ENCODE data around the gene TMPRSS11E.
"Not testable (repeated sequence)": the region's sequence is repeated elsewhere in the genome, so short reads cannot be mapped to it uniquely, and the experiment has no call there.

TMPRSS11E gene

GRCh38 chr4:68520985-68521384 is 73.7 kb downstream of the TMPRSS11E start:
- no peaks in the 10 kb centered on the region for H4K20me1 ChIP-seq (ENCODE audit: insufficient read depth, low read length, poor library complexity, severe bottlenecking)
- H3K4me3 ChIP-seq (ENCODE audit: low read length, poor library complexity, severe bottlenecking): no peak overlapping the region
- no peaks in the 10 kb centered on the region for H3F3A ChIP-seq (ENCODE audit: low read depth)
- no peaks in the 10 kb centered on the region for H3K27me3 ChIP-seq (ENCODE audit: insufficient read depth, low read length, poor library complexity, severe bottlenecking)
- H3K36me3 ChIP-seq (ENCODE audit: insufficient read depth, low read length): no peaks in the 10 kb centered on the region
- H2AFZ ChIP-seq (ENCODE audit: low read length): no peak overlapping the region
- H3K4me2 ChIP-seq (ENCODE audit: low read depth, low read length, poor library complexity, severe bottlenecking): no peak overlapping the region
- H3K9me3 ChIP-seq (ENCODE audit: insufficient read depth, low read depth, low read length): no peaks in the 10 kb centered on the region
- no peak for TF ChIP-seq EZH2phosphoT487 (IDR thresholded peaks at IDR 0.05; ENCODE audit: borderline replicate concordance)
- TF ChIP-seq CTCF (conservative IDR thresholded peaks at IDR 0.05; ENCODE audit: low read length): no peak
- H3K9me2 ChIP-seq (replicated peaks; ENCODE audit: low read depth, low read length): no peaks in the 10 kb centered on the region
- H3K4me1 ChIP-seq (ENCODE audit: insufficient read depth, low read length, poor library complexity, severe bottlenecking): no peaks in the 10 kb centered on the region
- no peak overlapping the region for H3K9ac ChIP-seq (ENCODE audit: low read depth, low read length, poor library complexity, severe bottlenecking)
- no peaks in the 10 kb centered on the region for H3K79me2 ChIP-seq (ENCODE audit: insufficient read depth, low read length)

GRCh38 chr4:68522232-68522631 is 75.0 kb downstream of the TMPRSS11E start:
- H3K9ac ChIP-seq (ENCODE audit: low read depth, low read length, poor library complexity, severe bottlenecking); H3K4me2 ChIP-seq (ENCODE audit: low read depth, low read length, poor library complexity, severe bottlenecking); H3K4me1 ChIP-seq (ENCODE audit: insufficient read depth, low read length, poor library complexity, severe bottlenecking); H3K9me2 ChIP-seq (replicated peaks; ENCODE audit: low read depth, low read length); H3K27me3 ChIP-seq (ENCODE audit: insufficient read depth, low read length, poor library complexity, severe bottlenecking); H3K36me3 ChIP-seq (ENCODE audit: insufficient read depth, low read length); H3K9me3 ChIP-seq (ENCODE audit: insufficient read depth, low read depth, low read length); H3K79me2 ChIP-seq (ENCODE audit: insufficient read depth, low read length); H3K4me3 ChIP-seq (ENCODE audit: low read length, poor library complexity, severe bottlenecking); H2AFZ ChIP-seq (ENCODE audit: low read length); H4K20me1 ChIP-seq (ENCODE audit: insufficient read depth, low read length, poor library complexity, severe bottlenecking); H3F3A ChIP-seq (ENCODE audit: low read depth): not testable (repeated sequence)

- Histone ChIP-seq H2AFZ (ENCODE audit: low read length) (no peak overlapping the region), H3K79me2 (ENCODE audit: insufficient read depth, low read length) (no peaks in the 10 kb centered on the region), H3K9me2 (replicated peaks; ENCODE audit: low read depth, low read length) (no peaks in the 10 kb centered on the region), H3K9me3 (ENCODE audit: insufficient read depth, low read depth, low read length) (no peaks in the 10 kb centered on the region), H3K27me3 (ENCODE audit: insufficient read depth, low read length, poor library complexity, severe bottlenecking) (no peaks in the 10 kb centered on the region), H3K4me3 (ENCODE audit: low read length, poor library complexity, severe bottlenecking) (no peak overlapping the region), H3K9ac (ENCODE audit: low read depth, low read length, poor library complexity, severe bottlenecking) (no peak overlapping the region), H3K36me3 (ENCODE audit: insufficient read depth, low read length) (no peaks in the 10 kb centered on the region), H3K4me2 (ENCODE audit: low read depth, low read length, poor library complexity, severe bottlenecking) (no peak overlapping the region), H3F3A (ENCODE audit: low read depth) (no peaks in the 10 kb centered on the region), H4K20me1 (ENCODE audit: insufficient read depth, low read length, poor library complexity, severe bottlenecking) (no peaks in the 10 kb centered on the region), H3K4me1 (ENCODE audit: insufficient read depth, low read length, poor library complexity, severe bottlenecking) (no peaks in the 10 kb centered on the region)
- TF ChIP-seq EZH2phosphoT487 (IDR thresholded peaks at IDR 0.05; ENCODE audit: borderline replicate concordance) (no peak), CTCF (conservative IDR thresholded peaks at IDR 0.05; ENCODE audit: low read length) (no peak)
These were observed 88.7 kb downstream of the TMPRSS11E start for GRCh38 chr4:68535974-68536373.

- H3K27me3 ChIP-seq (ENCODE audit: insufficient read depth, low read length, poor library complexity, severe bottlenecking): no peaks in the 10 kb centered on the region
- H3K9me3 ChIP-seq (ENCODE audit: insufficient read depth, low read depth, low read length): no peaks in the 10 kb centered on the region
These were observed 89.1 kb downstream of the TMPRSS11E start for GRCh38 chr4:68536375-68536774.

GRCh38 chr4:68542742-68543141 is 95.5 kb downstream of the TMPRSS11E start:
- H3K9me3 ChIP-seq (ENCODE audit: insufficient read depth, low read depth, low read length); H3K4me1 ChIP-seq (ENCODE audit: insufficient read depth, low read length, poor library complexity, severe bottlenecking); H4K20me1 ChIP-seq (ENCODE audit: insufficient read depth, low read length, poor library complexity, severe bottlenecking); H3K27me3 ChIP-seq (ENCODE audit: insufficient read depth, low read length, poor library complexity, severe bottlenecking); H3K36me3 ChIP-seq (ENCODE audit: insufficient read depth, low read length); H3K79me2 ChIP-seq (ENCODE audit: insufficient read depth, low read length); H3K9me2 ChIP-seq (replicated peaks; ENCODE audit: low read depth, low read length); H3K4me3 ChIP-seq (ENCODE audit: low read length, poor library complexity, severe bottlenecking); H3K9ac ChIP-seq (ENCODE audit: low read depth, low read length, poor library complexity, severe bottlenecking); H3F3A ChIP-seq (ENCODE audit: low read depth); H2AFZ ChIP-seq (ENCODE audit: low read length); H3K4me2 ChIP-seq (ENCODE audit: low read depth, low read length, poor library complexity, severe bottlenecking): not testable (repeated sequence)

More at GRCh38 chr4:68536375-68536774, 89.1 kb downstream of the TMPRSS11E start:
- TF ChIP-seq CTCF (conservative IDR thresholded peaks at IDR 0.05; ENCODE audit: low read length) (no peak), EZH2phosphoT487 (IDR thresholded peaks at IDR 0.05; ENCODE audit: borderline replicate concordance) (no peak)
- Histone ChIP-seq H3K4me3 (ENCODE audit: low read length, poor library complexity, severe bottlenecking) (no peak overlapping the region), H3K4me1 (ENCODE audit: insufficient read depth, low read length, poor library complexity, severe bottlenecking) (no peaks in the 10 kb centered on the region), H4K20me1 (ENCODE audit: insufficient read depth, low read length, poor library complexity, severe bottlenecking) (no peaks in the 10 kb centered on the region), H3K79me2 (ENCODE audit: insufficient read depth, low read length) (no peaks in the 10 kb centered on the region), H2AFZ (ENCODE audit: low read length) (no peak overlapping the region), H3K9me2 (replicated peaks; ENCODE audit: low read depth, low read length) (no peaks in the 10 kb centered on the region), H3K9ac (ENCODE audit: low read depth, low read length, poor library complexity, severe bottlenecking) (no peak overlapping the region), H3F3A (ENCODE audit: low read depth) (no peaks in the 10 kb centered on the region), H3K4me2 (ENCODE audit: low read depth, low read length, poor library complexity, severe bottlenecking) (no peak overlapping the region), H3K36me3 (ENCODE audit: insufficient read depth, low read length) (no peaks in the 10 kb centered on the region)
